ENCODE results near the gene NUAK2. TPM values are rescaled to one million over a fixed set of nuclear protein-coding genes. Genes with fewer than 3 reads are reported as not detected.

NUAK2 gene
- total RNA-seq, 4 donors from 2014 or later, result 0.42 to 0.86 (median 0.74) TPM

- 94% methylated on average over 5 of the region's 6 CpGs for WGBS
- intact Hi-C loops (cut with DNase I), result no loop called here
- Histone ChIP-seq H3K4me3 (no peak overlapping the region), H3K27me3 (no peaks in the 10 kb centered on the region), H3K9me3 (no peaks in the 10 kb centered on the region), H3K36me3 (no peaks in the 10 kb centered on the region), H3K27ac (replicated peaks in 1 of 4) (no peak overlapping the region), H3K4me1 (peaks cover 14 to 28% (median 18%) of the 10 kb centered on the region in 4 donors)
- TF ChIP-seq, protein P1, sequence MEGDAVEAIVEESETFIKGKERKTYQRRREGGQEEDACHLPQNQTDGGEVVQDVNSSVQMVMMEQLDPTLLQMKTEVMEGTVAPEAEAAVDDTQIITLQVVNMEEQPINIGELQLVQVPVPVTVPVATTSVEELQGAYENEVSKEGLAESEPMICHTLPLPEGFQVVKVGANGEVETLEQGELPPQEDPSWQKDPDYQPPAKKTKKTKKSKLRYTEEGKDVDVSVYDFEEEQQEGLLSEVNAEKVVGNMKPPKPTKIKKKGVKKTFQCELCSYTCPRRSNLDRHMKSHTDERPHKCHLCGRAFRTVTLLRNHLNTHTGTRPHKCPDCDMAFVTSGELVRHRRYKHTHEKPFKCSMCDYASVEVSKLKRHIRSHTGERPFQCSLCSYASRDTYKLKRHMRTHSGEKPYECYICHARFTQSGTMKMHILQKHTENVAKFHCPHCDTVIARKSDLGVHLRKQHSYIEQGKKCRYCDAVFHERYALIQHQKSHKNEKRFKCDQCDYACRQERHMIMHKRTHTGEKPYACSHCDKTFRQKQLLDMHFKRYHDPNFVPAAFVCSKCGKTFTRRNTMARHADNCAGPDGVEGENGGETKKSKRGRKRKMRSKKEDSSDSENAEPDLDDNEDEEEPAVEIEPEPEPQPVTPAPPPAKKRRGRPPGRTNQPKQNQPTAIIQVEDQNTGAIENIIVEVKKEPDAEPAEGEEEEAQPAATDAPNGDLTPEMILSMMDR (IDR thresholded peaks at IDR 0.05), result no peak
- TF ChIP-seq POLR2A (IDR thresholded peaks at IDR 0.05; ENCODE audit: low read depth) (no peak), EP300 (IDR thresholded peaks at IDR 0.05) (no peak), POLR2AphosphoS5 (IDR thresholded peaks at IDR 0.05) (no peak)
- DNase-seq (ENCODE audit: extremely low spot score), result no peak
These were observed 29.9 kb downstream of the NUAK2 start for GRCh38 chr1:205291596-205291995.

GRCh38 chr1:205287767-205288559 is 33.6 kb downstream of the NUAK2 start:
- WGBS, result 74% methylated on average over 8 of the region's 8 CpGs
- Histone ChIP-seq H3K4me3 (no peak overlapping the region), H3K27ac (replicated peaks in 1 of 4) (no peak overlapping the region), H3K36me3 (no peaks in the 10 kb centered on the region), H3K4me1 (peaks cover 15 to 41% (median 24%) of the 10 kb centered on the region in 4 donors), H3K27me3 (no peaks in the 10 kb centered on the region), H3K9me3 (no peaks in the 10 kb centered on the region)
- no peak for DNase-seq (ENCODE audit: extremely low spot score)
- no peak for TF ChIP-seq POLR2A (IDR thresholded peaks at IDR 0.05; ENCODE audit: low read depth)
- no peak for TF ChIP-seq EP300 (IDR thresholded peaks at IDR 0.05)
- TF ChIP-seq, protein P1 (IDR thresholded peaks at IDR 0.05), result no peak
- no peak for TF ChIP-seq POLR2AphosphoS5 (IDR thresholded peaks at IDR 0.05)
- intact Hi-C loops (cut with DNase I), result no loop called here

DNA sequence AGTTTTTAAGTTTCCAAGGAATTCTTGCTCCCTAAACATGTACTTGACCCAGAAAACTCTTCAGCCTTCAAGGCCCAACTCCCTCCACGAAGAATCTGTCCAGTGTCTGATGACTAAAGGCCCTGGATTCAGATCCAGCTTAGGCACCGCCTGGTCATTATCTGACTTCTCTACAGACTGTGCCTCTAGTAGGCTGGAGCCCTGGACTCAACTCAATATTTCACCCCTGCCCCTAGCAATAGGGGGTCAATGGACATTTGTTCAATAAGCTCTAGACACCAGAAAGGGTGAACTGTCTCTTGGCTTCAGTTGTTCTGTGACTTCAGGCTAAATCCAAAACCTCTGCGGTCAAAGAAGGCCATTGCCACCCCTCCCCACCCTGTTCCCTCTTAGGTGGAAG is 34.5 kb downstream of the NUAK2 start:
- WGBS, result 91% methylated on average over 3 of the region's 3 CpGs
- no peak overlapping the region for H3K4me3 ChIP-seq
- H3K27me3 ChIP-seq, result no peaks in the 10 kb centered on the region
- TF ChIP-seq POLR2AphosphoS5 (IDR thresholded peaks at IDR 0.05), result no peak
- TF ChIP-seq, protein P1 (IDR thresholded peaks at IDR 0.05), result no peak
- no peak for TF ChIP-seq EP300 (IDR thresholded peaks at IDR 0.05)
- TF ChIP-seq POLR2A (IDR thresholded peaks at IDR 0.05; ENCODE audit: low read depth), result no peak
- H3K4me1 ChIP-seq, result peaks cover 15 to 41% (median 24%) of the 10 kb centered on the region in 4 donors
- intact Hi-C loops (cut with DNase I), result no loop called here
- no peaks in the 10 kb centered on the region for H3K36me3 ChIP-seq
- no peaks in the 10 kb centered on the region for H3K9me3 ChIP-seq
- DNase-seq (ENCODE audit: extremely low spot score), result no peak
- H3K27ac ChIP-seq (replicated peaks in 1 of 4), result no peak overlapping the region

- no peak for DNase-seq (ENCODE audit: extremely low spot score)
- H3K27me3 ChIP-seq, result no peaks in the 10 kb centered on the region
- TF ChIP-seq, protein P1 (IDR thresholded peaks at IDR 0.05), result no peak
- TF ChIP-seq POLR2A (IDR thresholded peaks at IDR 0.05; ENCODE audit: low read depth) (no peak), EP300 (IDR thresholded peaks at IDR 0.05) (no peak), POLR2AphosphoS5 (IDR thresholded peaks at IDR 0.05) (no peak)
- H3K9me3 ChIP-seq, result no peaks in the 10 kb centered on the region
- H3K27ac ChIP-seq (replicated peaks in 1 of 4), result no peak overlapping the region
- H3K36me3 ChIP-seq, result no peaks in the 10 kb centered on the region
- 90% methylated on average over 8 of the region's 9 CpGs for WGBS
- intact Hi-C loops (cut with DNase I), result no loop called here
- H3K4me3 ChIP-seq, result no peak overlapping the region
- H3K4me1 ChIP-seq, result peaks cover 15 to 41% (median 24%) of the 10 kb centered on the region in 4 donors
These were observed 35.1 kb downstream of the NUAK2 start for GRCh38 chr1:205286335-205286950.

All from esophagus muscularis mucosa (tissue), 4 donors.